PC-3 (cell line): ENCODE measurements around the gene DPM3. TPM values are rescaled to one million over a fixed set of nuclear protein-coding genes. Genes with fewer than 3 reads are reported as not detected.

Experiments used
- ATAC-seq: fragments of 200-7000 bp; cut with Tn5 transposase; 2 replicates; pipeline ENCODE4 v1.9.1; 2020; ENCODE audit warnings: mild to moderate bottlenecking, moderate library complexity
- BruUV-seq: library from RNA; stranded (reverse); fragments of 400-500 nt; replicated peaks from 2 replicates; lab custom pipeline; 2021; lab: Mats Ljungman, UMichigan
- CTCF ChIA-PET: fragments of 300-600 bp; sonication (Branson Sonifier 250); formaldehyde crosslinking; loops from one replicate; lab custom pipeline; 2022; ENCODE audit warnings: antibody characterized with exemption; lab: Charles Lee
- POLR2A ChIA-PET: fragments of 300-600 bp; sonication (Branson Sonifier 250); formaldehyde crosslinking; loops from one replicate; lab custom pipeline; 2022; ENCODE audit warnings: antibody characterized with exemption; ENCODE audit not compliant: unreplicated experiment; lab: Charles Lee
- DNase-seq: peaks from one replicate; pipeline ENCODE4 v3.0.0-alpha.2; 2015
- H2AFZ ChIP-seq: fragments of 300-600 bp; sonication (generic); 2 replicates; pipeline ENCODE4 v1.6.0; 2016; ENCODE audit warnings: antibody characterized with exemption, low read length
- H3F3A ChIP-seq: fragments of 300-600 bp; sonication (generic); one replicate; pipeline ENCODE4 v1.6.0; 2017; ENCODE audit warnings: antibody characterized with exemption, low read length, control low read depth, mild to moderate bottlenecking; ENCODE audit not compliant: unreplicated experiment
- H3K27ac ChIP-seq: fragments of 300-600 bp; sonication (generic); 2 replicates; pipeline ENCODE4 v1.5.1; 2016; ENCODE audit warnings: mild to moderate bottlenecking, low read length
- H3K27me3 ChIP-seq: fragments of 300-600 bp; sonication (generic); 2 replicates; pipeline ENCODE4 v1.6.1; 2016; ENCODE audit warnings: low read length, mixed read lengths
- H3K36me3 ChIP-seq: fragments of 300-600 bp; sonication (generic); 2 replicates; pipeline ENCODE4 v1.6.1; 2016; ENCODE audit warnings: low read depth, mixed run types, low read length, mixed read lengths
- H3K4me1 ChIP-seq: fragments of 300-600 bp; sonication (generic); 2 replicates; pipeline ENCODE4 v1.5.1; 2016; ENCODE audit warnings: low read length; ENCODE audit not compliant: insufficient read depth
- H3K4me2 ChIP-seq: fragments of 300-600 bp; sonication (generic); 2 replicates; pipeline ENCODE4 v1.6.0; 2016; ENCODE audit warnings: low read length
- H3K4me3 ChIP-seq: fragments of 300-600 bp; sonication (generic); 2 replicates; pipeline ENCODE4 v1.5.1; 2016; ENCODE audit warnings: mild to moderate bottlenecking, low read length, mixed read lengths
- H3K79me2 ChIP-seq: fragments of 300-600 bp; sonication (generic); 2 replicates; pipeline ENCODE4 v1.6.1; 2017; ENCODE audit warnings: low read length, mixed read lengths
- H3K9ac ChIP-seq: fragments of 300-600 bp; sonication (generic); 2 replicates; pipeline ENCODE4 v1.6.0; 2016; ENCODE audit warnings: mild to moderate bottlenecking, low read length
- H3K9me2 ChIP-seq: fragments of 300-600 bp; sonication (generic); replicated peaks from 2 replicates; pipeline ENCODE4 v1.6.1; 2016; ENCODE audit warnings: mixed run types, low read length, mixed read lengths
- H3K9me3 ChIP-seq: fragments of 300-600 bp; sonication (generic); 2 replicates; pipeline ENCODE4 v1.6.1; 2016; ENCODE audit warnings: low read length, mixed read lengths
- H4K20me1 ChIP-seq: fragments of 300-600 bp; sonication (generic); 2 replicates; pipeline ENCODE4 v1.6.1; 2016; ENCODE audit warnings: low read length, mixed read lengths
- CTCF ChIP-seq: fragments of 300-600 bp; sonication (generic); conservative IDR thresholded peaks from 2 replicates; pipeline ENCODE4 v1.5.1; 2017; ENCODE audit warnings: antibody characterized with exemption, low read depth, mild to moderate bottlenecking, low read length
- EZH2 ChIP-seq: fragments of 300-600 bp; sonication (generic); IDR thresholded peaks from one replicate; pipeline ENCODE4 v1.6.1; 2017; ENCODE audit warnings: antibody characterized with exemption, mild to moderate bottlenecking, low read length; ENCODE audit not compliant: unreplicated experiment
- EZH2phosphoT487 ChIP-seq: fragments of 300-600 bp; sonication (generic); IDR thresholded peaks from 2 replicates; pipeline ENCODE4 v1.6.1; 2018; ENCODE audit warnings: mild to moderate bottlenecking, antibody characterized with exemption, low read length, borderline replicate concordance
- intact Hi-C: fragments of 100-400 bp; cut with micrococcal nuclease; formaldehyde crosslinking; loops from 2 replicates; pipeline ENCODE4 v1.9.0; 2023
- total RNA-seq: library from RNA; depleted of rRNA; stranded (reverse); fragments of >200 nt; gene quantifications from 2 replicates; pipeline ENCODE4 v1.2.3, GENCODE V29; 2014

DPM3 gene
- total RNA-seq, 1 experiment from 2014 or later, result 74.3 TPM

GRCh38 chr1:155128755-155129473, 11.4 kb downstream of the DPM3 start:
- Histone ChIP-seq H4K20me1 (0 out of 2 replicates have a peak, but pooled peaks cover 6% of the 10 kb centered on the region), H3K36me3 (peaks cover 19% of the 10 kb centered on the region), H3K4me1 (peaks cover 71% of the 10 kb centered on the region), H3K27ac (peak overlapping the region; percentile 99), H3K4me2 (peak overlapping the region; percentile 97), H2AFZ (peak overlapping the region; percentile 26; the same call in 1 of the 2 replicates), H3K27me3 (no peaks in the 10 kb centered on the region), H3K9ac (peak overlapping the region; percentile 95), H3K79me2 (peaks cover 35% of the 10 kb centered on the region), H3K4me3 (peak overlapping the region; percentile 85), H3F3A (no peaks in the 10 kb centered on the region), H3K9me2 (no peaks in the 10 kb centered on the region), H3K9me3 (no peaks in the 10 kb centered on the region)
- TF ChIP-seq EZH2 (no peak), CTCF (no peak), EZH2phosphoT487 (no peak)
- ATAC-seq (peak; percentile 18), DNase-seq (peak; percentile 61)
- ChIA-PET CTCF (interaction anchor here (0.5 to 2.8 kb wide), 5 partner anchors 37 to 135 kb away, joined by 3 to 14 read pairs (median 5); partner anchors contain the start of gene ZBTB7B), POLR2A (interaction anchor here (0.5 kb wide), 1 partner anchor 803 kb away, joined by 3 read pairs; no protein-coding TSS in a partner anchor)
- TSS peak; percentile 52 for BruUV-seq
- intact Hi-C loops, result no loop called here

GRCh38 chr1:155127967-155128754, 12.2 kb downstream of the DPM3 start:
- DNase-seq, result peak; percentile 12
- ChIA-PET POLR2A (no interaction called here), CTCF (interaction anchor here (0.7 to 2.8 kb wide), 3 partner anchors 36 to 43 kb away, joined by 3 to 14 read pairs (median 5); no protein-coding TSS in a partner anchor)
- H3F3A ChIP-seq, result no peaks in the 10 kb centered on the region
- no peak overlapping the region for H2AFZ ChIP-seq
- H3K27me3 ChIP-seq, result no peaks in the 10 kb centered on the region
- peaks cover 68% of the 10 kb centered on the region for H3K4me1 ChIP-seq
- H3K9me2 ChIP-seq, result no peaks in the 10 kb centered on the region
- ATAC-seq, result no peak; the same call in 1 of the 2 replicates
- H3K27ac ChIP-seq, result peak overlapping the region; percentile 99
- H3K4me2 ChIP-seq, result peak overlapping the region; percentile 97
- peaks cover 35% of the 10 kb centered on the region for H3K79me2 ChIP-seq
- peak overlapping the region; percentile 95 for H3K9ac ChIP-seq
- peaks cover 12% of the 10 kb centered on the region for H3K36me3 ChIP-seq
- BruUV-seq, result TSS peak; percentile 70
- H3K9me3 ChIP-seq, result no peaks in the 10 kb centered on the region
- H4K20me1 ChIP-seq, result 0 out of 2 replicates have a peak, but pooled peaks cover 6% of the 10 kb centered on the region
- intact Hi-C loops, result loop anchor here (1.0 kb wide), 1 partner anchor 7 kb away; the partner anchor contains the start of gene SLC50A1
- no peak for TF ChIP-seq EZH2
- TF ChIP-seq EZH2phosphoT487, result no peak
- no peak for TF ChIP-seq CTCF
- peak overlapping the region; percentile 85 for H3K4me3 ChIP-seq
